ENCODE results near the gene CERS6.

- TF ChIP-seq CTCF (IDR thresholded peaks at IDR 0.05) = no peak
- TF ChIP-seq ZFX (IDR thresholded peaks at IDR 0.05; ENCODE audit: borderline replicate concordance) = no peak
Measured at GRCh38 chr2:168574856-168575630, 119.0 kb downstream of the CERS6 start.

Measured in 22Rv1 (cell line).